A549 treated with CpdA at 1 μM for 4 hours (cell line): ENCODE results near the gene CAMKK2. TPM values are rescaled to one million over a fixed set of nuclear protein-coding genes. Genes with fewer than 3 reads are reported as not detected.

Experiments used
- total RNA-seq: library from RNA; stranded (reverse); fragments of 200-300 nt; extraction: Qiagen RNA extraction; gene quantifications from 5 replicates; pipeline ENCODE4 v1.2.3, GENCODE V29; 2022; ENCODE audit warnings: low read depth

The CAMKK2 gene
- total RNA-seq = 17.9 to 26.3 TPM (median 25.0 TPM) in 5 replicates

DNA sequence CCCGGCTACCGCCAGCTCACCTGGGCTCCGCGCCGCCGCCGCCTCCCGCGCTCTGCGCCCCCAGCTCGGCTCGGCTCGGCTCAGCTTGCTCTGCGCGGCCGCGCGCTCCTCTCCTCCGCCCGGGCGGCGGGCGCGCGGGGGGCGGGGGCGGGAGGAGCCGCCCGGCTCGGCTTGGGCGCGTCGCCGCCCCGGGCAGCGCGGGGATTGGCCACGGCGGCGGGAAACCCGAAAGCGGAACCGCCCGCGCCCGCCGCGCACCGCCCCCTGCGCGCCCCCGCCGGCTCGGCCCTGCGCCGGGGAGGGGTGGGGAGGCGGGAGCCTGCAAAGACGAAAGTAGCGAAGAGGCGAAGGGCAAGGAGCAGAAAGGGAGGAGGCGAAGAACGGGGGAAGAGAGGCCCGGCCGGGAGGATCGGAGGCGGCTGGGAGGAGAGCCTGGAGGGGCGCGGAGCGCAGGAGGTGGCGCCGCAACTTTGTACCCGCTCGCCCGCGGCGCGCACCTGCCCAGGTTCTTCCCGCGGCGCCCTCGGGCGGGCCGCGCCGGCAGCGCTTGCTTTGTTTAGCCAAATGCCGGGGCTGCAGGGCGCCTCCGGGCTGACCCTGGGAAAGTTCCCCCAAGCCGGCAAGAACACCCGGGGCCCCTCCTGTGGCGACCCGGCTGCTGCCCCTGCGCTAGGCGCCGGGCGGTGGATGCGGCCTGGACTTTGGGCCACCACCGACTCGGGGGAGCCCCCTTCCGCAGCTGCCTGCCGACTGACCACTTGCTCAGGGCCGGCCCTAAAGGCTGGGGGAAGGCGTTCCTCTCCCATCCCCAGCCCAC is at the start of gene CAMKK2:
CAMKK2 (minus strand) TSS at position 92 of the 817 bp plus-strand sequence. CDS start 22,183 bp downstream, outside the sequence.

GRCh38 chr12:121209624-121210572 is 86.6 kb downstream of the CAMKK2 start, which contains the start of gene P2RX4:
Gene P2RX4 (plus strand): TSS chr12:121210129. CDS start chr12:121210165, 36 bp downstream.

Other genes with a start within 250 kb of the CAMKK2 start
- not detected in 5 replicates for gene P2RX7, start 163.8 kb downstream of the CAMKK2 start, total RNA-seq
- gene P2RX4, start 86.6 kb downstream of the CAMKK2 start, total RNA-seq = 16.4 to 20.8 TPM (median 18.3 TPM) in 5 replicates
- gene ANAPC5, start 55.7 kb upstream of the CAMKK2 start, total RNA-seq = 88.0 to 98.2 TPM (median 90.1 TPM) in 5 replicates
- gene RNF34, start 103.4 kb upstream of the CAMKK2 start, total RNA-seq = 34.9 to 39.7 TPM (median 37.6 TPM) in 5 replicates